Type B pancreatic cell (in vitro differentiated cells): Measurements from ENCODE around the gene PPM1L. TPM values are rescaled to one million over a fixed set of nuclear protein-coding genes. Genes with fewer than 3 reads are reported as not detected.
A peak's percentile ranks its signal among the peaks of the same experiment; 100 is the strongest.

ENCODE experiments used
- DNase-seq: peaks from one replicate; pipeline ENCODE4 v3.0.0; 2021; ENCODE audit warnings: mixed read lengths; ENCODE audit not compliant: unreplicated experiment; ENCODE audit errors: extremely low spot score
- H3K27ac Mint-ChIP-seq: 2 replicates; pipeline ENCODE4 v1.8.0; 2021; ENCODE audit warnings: mild to moderate bottlenecking, mixed read lengths
- H3K27me3 Mint-ChIP-seq: 2 replicates; pipeline ENCODE4 v1.8.0; 2021; ENCODE audit warnings: mixed read lengths
- H3K36me3 Mint-ChIP-seq: 2 replicates; pipeline ENCODE4 v1.8.0; 2021; ENCODE audit warnings: mixed read lengths
- H3K4me1 Mint-ChIP-seq: one replicate; pipeline ENCODE4 v1.8.0; 2021; ENCODE audit warnings: mixed read lengths; ENCODE audit not compliant: unreplicated experiment
- H3K4me3 Mint-ChIP-seq: 2 replicates; pipeline ENCODE4 v1.8.0; 2021; ENCODE audit warnings: mild to moderate bottlenecking, mixed read lengths
- H3K9me3 Mint-ChIP-seq: 2 replicates; pipeline ENCODE4 v1.8.0; 2021; ENCODE audit warnings: mixed read lengths
- CTCF ChIP-seq: fragments of 200-600 bp; sonication (generic); conservative IDR thresholded peaks from 2 replicates; pipeline ENCODE4 v1.5.0; 2021; ENCODE audit warnings: antibody characterized with exemption, mild to moderate bottlenecking
- total RNA-seq: library from RNA; stranded (reverse); gene quantifications from 2 replicates; pipeline ENCODE4 v1.2.1, GENCODE V29; 2021; ENCODE audit warnings: low replicate concordance

The PPM1L gene
- total RNA-seq, 1 donor from 2014 or later: 29.4 TPM

DNA sequence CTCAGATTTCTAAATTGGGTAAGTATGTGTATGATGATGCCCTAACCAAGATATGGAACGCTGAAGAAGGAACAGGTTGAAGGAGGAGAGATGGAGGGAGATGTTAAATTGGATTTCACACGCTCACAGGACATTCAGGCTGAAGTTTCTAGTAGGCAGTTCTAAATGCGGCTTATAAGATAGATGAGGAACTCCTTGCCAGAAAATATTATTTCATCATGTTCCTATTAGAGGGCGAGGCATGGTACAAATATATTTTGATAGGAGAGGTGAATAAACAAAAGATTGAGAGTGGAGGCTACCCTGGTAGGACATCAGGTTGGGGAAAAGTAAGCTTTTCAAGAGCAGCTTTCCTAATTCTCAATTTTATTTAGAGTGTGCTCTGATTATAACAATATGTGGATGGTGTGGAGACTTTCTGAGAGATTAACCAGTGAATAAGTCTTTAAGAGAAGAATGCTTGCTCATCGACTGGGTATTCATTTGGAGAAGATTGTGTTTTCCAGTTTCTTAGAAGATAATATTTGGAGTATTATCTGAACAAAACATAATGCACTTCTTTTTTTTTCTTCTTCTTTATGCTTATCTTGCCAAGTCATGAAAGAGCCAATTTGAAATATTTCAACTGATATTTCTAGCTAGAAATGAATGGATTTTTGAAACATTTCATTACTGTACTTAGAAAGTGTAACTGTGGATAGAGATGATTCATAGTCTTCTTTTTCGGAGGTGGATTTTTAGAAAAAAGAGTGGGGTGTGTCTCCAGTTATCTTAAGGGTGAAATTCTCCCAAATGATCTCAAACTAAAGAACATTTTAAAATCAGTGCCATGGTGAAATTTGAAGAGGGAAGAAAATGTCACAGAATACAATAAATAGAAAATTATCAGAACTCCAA, 260.6 kb downstream of the PPM1L start:
- Mint-ChIP-seq H3K9me3 (peaks cover 5% of the 10 kb centered on the region), H3K27me3 (no peaks in the 10 kb centered on the region), H3K4me3 (no peak overlapping the region), H3K27ac (no peak overlapping the region), H3K36me3 (no peaks in the 10 kb centered on the region), H3K4me1 (no peaks in the 10 kb centered on the region)
- DNase-seq: no peak
- TF ChIP-seq CTCF: no peak

GRCh38 chr3:161017971-161018370, 261.9 kb downstream of the PPM1L start:
- Mint-ChIP-seq H3K4me3 (no peak overlapping the region), H3K27ac (no peak overlapping the region), H3K9me3 (peaks cover 5% of the 10 kb centered on the region), H3K36me3 (peaks cover 3% of the 10 kb centered on the region), H3K27me3 (no peaks in the 10 kb centered on the region), H3K4me1 (no peaks in the 10 kb centered on the region)
- TF ChIP-seq CTCF: no peak
- no peak for DNase-seq

DNA sequence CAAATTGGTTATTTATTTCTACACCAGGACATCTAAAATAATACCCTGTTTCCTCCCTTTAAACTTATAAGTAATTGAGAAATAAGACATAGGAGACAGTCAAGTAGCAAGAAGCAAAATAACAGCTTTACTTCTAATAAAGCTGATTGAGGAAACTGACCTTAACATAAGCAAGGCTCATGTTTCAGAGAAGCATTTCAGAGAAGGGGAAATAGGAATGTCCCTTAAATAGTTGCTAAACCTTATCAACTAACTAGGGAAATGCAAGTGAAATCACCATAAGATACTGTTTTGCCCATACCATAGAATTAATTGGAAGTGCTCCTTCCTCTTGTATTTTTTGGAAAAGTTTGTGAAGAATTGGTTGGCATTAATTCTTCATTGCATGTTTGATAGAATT, 264.2 kb downstream of the PPM1L start:
- H3K36me3 Mint-ChIP-seq: peaks cover 10% of the 10 kb centered on the region
- DNase-seq: no peak

GRCh38 chr3:161025911-161026310, 269.9 kb downstream of the PPM1L start:
- DNase-seq: no peak
- H3K36me3 Mint-ChIP-seq: peaks cover 20% of the 10 kb centered on the region
- no peak overlapping the region for H3K27ac Mint-ChIP-seq
- H3K4me3 Mint-ChIP-seq: no peak overlapping the region
- peaks cover 12% of the 10 kb centered on the region for H3K4me1 Mint-ChIP-seq
- H3K27me3 Mint-ChIP-seq: no peaks in the 10 kb centered on the region
- peaks cover 7% of the 10 kb centered on the region for H3K9me3 Mint-ChIP-seq
- no peak for TF ChIP-seq CTCF

More for the DNA sequence above, 264.2 kb downstream of the PPM1L start:
- Mint-ChIP-seq H3K4me3 (no peak overlapping the region), H3K27me3 (no peaks in the 10 kb centered on the region), H3K9me3 (peaks cover 5% of the 10 kb centered on the region), H3K4me1 (no peaks in the 10 kb centered on the region), H3K27ac (no peak overlapping the region)
- TF ChIP-seq CTCF: no peak

GRCh38 chr3:161026612-161027510, 270.8 kb downstream of the PPM1L start:
- H3K4me1 Mint-ChIP-seq: peaks cover 12% of the 10 kb centered on the region
- no peak overlapping the region for H3K27ac Mint-ChIP-seq
- H3K4me3 Mint-ChIP-seq: peak overlapping the region; percentile 55
- no peak for DNase-seq
- peaks cover 22% of the 10 kb centered on the region for H3K36me3 Mint-ChIP-seq
- TF ChIP-seq CTCF: no peak
- no peaks in the 10 kb centered on the region for H3K27me3 Mint-ChIP-seq
- H3K9me3 Mint-ChIP-seq: peaks cover 7% of the 10 kb centered on the region
